ENCODE measurements around the gene WWP2. TPM values are rescaled to one million over a fixed set of nuclear protein-coding genes. Genes with fewer than 3 reads are reported as not detected.

The WWP2 gene
- total RNA-seq, 4 donors from 2014 or later = 24.8 to 43.0 (median 30.1) TPM

- no peak for ATAC-seq (ENCODE audit: low FRiP score)
- DNase-seq (ENCODE audit: low spot score) = no peak
- TF ChIP-seq, protein P1, sequence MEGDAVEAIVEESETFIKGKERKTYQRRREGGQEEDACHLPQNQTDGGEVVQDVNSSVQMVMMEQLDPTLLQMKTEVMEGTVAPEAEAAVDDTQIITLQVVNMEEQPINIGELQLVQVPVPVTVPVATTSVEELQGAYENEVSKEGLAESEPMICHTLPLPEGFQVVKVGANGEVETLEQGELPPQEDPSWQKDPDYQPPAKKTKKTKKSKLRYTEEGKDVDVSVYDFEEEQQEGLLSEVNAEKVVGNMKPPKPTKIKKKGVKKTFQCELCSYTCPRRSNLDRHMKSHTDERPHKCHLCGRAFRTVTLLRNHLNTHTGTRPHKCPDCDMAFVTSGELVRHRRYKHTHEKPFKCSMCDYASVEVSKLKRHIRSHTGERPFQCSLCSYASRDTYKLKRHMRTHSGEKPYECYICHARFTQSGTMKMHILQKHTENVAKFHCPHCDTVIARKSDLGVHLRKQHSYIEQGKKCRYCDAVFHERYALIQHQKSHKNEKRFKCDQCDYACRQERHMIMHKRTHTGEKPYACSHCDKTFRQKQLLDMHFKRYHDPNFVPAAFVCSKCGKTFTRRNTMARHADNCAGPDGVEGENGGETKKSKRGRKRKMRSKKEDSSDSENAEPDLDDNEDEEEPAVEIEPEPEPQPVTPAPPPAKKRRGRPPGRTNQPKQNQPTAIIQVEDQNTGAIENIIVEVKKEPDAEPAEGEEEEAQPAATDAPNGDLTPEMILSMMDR (IDR thresholded peaks at IDR 0.05) = no peak
Observed at GRCh38 chr16:69932691-69933392, 170.7 kb downstream of the WWP2 start.

DNA sequence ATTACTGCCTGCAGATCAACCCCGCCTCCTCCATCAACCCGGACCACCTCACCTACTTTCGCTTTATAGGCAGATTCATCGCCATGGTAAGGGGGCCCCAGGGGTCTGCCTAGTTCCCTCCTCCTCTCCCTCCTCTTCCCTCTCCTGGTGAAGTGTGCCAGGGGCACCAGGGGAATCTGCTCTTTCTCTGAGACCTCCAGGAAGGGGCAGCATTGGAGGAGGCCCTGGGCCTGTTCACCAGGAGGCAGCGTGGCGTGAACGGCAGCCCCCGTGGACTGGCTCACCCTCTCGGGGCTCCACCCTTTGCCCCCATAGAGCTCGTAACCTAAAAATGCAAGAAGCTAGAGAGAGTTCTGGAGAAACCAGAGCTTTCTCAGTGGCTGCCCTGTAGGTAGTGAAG lies 171.9 kb downstream of the WWP2 start:
- TF ChIP-seq, protein P1 (IDR thresholded peaks at IDR 0.05) = no peak
- no peak for ATAC-seq (ENCODE audit: low FRiP score)
- DNase-seq (ENCODE audit: low spot score) = no peak

- TF ChIP-seq, protein P1 (IDR thresholded peaks at IDR 0.05) = no peak
- no peak for ATAC-seq (ENCODE audit: low FRiP score)
- DNase-seq (ENCODE audit: low spot score) = no peak
Observed at GRCh38 chr16:69934751-69935150, 172.6 kb downstream of the WWP2 start.

DNA sequence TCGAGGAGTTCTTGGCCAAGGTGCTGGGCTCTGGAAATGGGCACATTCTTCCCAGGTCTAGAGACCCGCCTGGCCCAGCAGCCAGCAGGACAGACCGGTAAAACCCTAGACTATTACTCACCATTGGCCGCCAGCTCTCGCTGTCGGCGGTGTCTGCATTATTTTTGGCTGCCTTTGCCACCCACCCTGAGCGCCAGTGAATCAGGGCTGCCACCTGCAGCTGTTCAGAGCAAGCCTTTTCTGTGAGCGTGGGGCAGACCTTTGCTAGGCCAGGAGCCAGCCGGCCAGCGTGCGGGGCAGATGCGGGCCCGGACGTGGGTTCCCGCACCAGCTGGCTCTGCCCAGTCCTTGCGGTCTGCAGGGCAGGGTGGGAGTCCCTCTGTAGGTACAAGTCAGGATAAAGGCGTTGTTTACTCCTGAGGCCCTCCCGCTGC lies 173.2 kb downstream of the WWP2 start:
- ATAC-seq (ENCODE audit: low FRiP score) (no peak), DNase-seq (ENCODE audit: low spot score) (no peak)
- TF ChIP-seq, protein P1 (IDR thresholded peaks at IDR 0.05) = no peak

GRCh38 chr16:69935740-69936139 lies 173.6 kb downstream of the WWP2 start:
- DNase-seq (ENCODE audit: low spot score) = no peak
- no peak for ATAC-seq (ENCODE audit: low FRiP score)
- TF ChIP-seq, protein P1 (IDR thresholded peaks at IDR 0.05) = no peak

GRCh38 chr16:69936252-69936651 lies 174.1 kb downstream of the WWP2 start:
- DNase-seq (ENCODE audit: low spot score) = no peak
- TF ChIP-seq, protein P1 (IDR thresholded peaks at IDR 0.05) = no peak
- ATAC-seq (ENCODE audit: low FRiP score) = no peak

DNA sequence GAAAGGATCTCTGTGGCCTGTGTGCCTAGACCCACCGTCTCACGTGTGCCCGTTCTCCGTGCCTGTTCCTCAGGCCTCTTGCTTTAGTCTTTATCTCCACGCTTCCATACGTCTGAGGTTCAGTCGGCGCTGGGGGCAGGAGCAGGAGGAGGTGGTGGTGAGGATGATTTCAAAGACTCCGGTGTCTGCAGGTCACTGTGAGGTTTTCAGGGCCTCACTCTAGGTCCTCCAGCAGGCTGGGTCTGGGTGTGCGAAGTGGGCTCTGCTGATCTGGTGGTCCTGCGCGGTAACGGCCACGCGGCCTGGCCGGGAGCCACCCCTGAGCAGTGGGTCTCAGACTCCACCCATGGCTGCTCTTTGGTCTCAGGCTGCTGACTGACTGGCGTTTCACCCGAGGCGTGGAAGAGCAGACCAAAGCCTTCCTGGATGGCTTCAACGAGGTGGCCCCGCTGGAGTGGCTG lies 174.6 kb downstream of the WWP2 start:
- ATAC-seq (ENCODE audit: low FRiP score) (no peak), DNase-seq (ENCODE audit: low spot score) (no peak)
- TF ChIP-seq, protein P1 (IDR thresholded peaks at IDR 0.05) = no peak

All from omental fat pad (tissue), 4 donors.